PC-9 (cell line): Measurements from ENCODE around the gene CCT2.

Source experiments
- CTCF ChIP-seq: fragments of 200-600 bp; sonication (generic); conservative IDR thresholded peaks from 2 replicates; pipeline ENCODE4 v1.6.1; 2017; ENCODE audit warnings: mixed run types, antibody characterized with exemption, mild to moderate bottlenecking, moderate library complexity
- EZH2 ChIP-seq: fragments of 200-600 bp; sonication (generic); IDR thresholded peaks from 2 replicates; pipeline ENCODE4 v1.8.0; 2017; ENCODE audit warnings: antibody characterized with exemption, low read depth

DNA sequence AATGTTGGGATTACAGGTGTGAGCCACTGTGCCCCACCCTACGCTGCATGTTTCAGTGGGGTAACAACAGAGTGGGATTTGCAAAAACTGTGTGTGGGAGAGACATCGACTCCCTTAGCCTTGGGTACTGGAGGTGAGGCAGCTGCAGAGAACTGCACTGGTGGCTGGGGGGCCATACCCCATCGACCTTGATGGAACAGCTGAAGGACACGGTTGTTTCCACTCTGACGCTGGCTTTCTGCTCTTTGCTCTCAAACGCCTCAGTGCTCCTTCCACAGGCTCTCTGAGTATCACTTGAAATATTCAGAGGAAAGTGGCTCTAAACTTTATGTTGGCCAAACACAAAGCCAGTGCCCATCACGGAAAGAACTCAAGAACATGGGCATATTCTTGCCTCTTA lies 56.3 kb downstream of the CCT2 start:
- TF ChIP-seq CTCF (no peak), EZH2 (no peak)
